HG02798 (cell line): ENCODE data around the gene CYP4X1.
"Not testable (repeated sequence)": the region's sequence is repeated elsewhere in the genome, so short reads cannot be mapped to it uniquely, and the experiment has no call there.

ENCODE experiments used
- ATAC-seq: cut with Tn5 transposase; IDR thresholded peaks from one replicate; pipeline ENCODE4 v1.9.1; 2021; ENCODE audit warnings: mild to moderate bottlenecking; ENCODE audit not compliant: unreplicated experiment, poor library complexity

Gene CYP4X1, protein sequence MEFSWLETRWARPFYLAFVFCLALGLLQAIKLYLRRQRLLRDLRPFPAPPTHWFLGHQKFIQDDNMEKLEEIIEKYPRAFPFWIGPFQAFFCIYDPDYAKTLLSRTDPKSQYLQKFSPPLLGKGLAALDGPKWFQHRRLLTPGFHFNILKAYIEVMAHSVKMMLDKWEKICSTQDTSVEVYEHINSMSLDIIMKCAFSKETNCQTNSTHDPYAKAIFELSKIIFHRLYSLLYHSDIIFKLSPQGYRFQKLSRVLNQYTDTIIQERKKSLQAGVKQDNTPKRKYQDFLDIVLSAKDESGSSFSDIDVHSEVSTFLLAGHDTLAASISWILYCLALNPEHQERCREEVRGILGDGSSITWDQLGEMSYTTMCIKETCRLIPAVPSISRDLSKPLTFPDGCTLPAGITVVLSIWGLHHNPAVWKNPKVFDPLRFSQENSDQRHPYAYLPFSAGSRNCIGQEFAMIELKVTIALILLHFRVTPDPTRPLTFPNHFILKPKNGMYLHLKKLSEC

GRCh38 chr1:47023268-47024140, at the start of gene CYP4X1:
CYP4X1 (plus strand) TSS chr1:47023669; CDS start chr1:47023818, 149 bp downstream.
- no peak for ATAC-seq

DNA sequence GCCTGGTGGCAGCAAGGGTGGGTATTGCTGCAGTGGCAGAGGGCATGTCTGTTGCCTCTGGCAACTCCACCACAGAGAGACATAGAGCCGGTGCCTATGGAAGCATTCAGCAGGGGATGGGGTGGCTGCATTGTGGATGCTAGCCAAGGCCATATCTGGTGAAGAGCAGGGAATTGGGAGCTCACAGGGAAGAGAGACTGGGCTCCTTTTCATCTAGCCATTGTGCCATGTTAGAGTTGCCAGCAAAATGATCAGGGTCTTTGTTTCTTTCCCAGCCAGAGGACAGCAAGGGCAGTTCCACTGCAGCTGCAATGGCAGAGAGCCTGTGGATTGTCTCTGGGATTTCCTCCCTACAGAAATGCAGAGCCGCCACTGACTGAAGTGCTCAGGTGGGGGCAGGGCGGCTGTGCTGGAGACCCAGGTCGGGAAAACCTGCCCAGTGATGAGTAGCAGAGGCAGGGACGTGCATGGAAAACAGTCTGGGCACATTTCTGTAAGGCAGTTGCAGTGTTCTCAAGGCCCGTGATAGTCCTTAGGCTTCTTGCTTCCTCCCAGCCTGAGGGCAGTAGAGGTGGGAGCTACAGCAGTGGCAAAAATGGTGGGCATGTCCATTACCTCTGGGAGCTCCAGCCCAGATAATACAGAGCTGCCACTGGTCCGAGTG, 40.2 kb upstream of the CYP4X1 start:
- ATAC-seq: no peak

DNA sequence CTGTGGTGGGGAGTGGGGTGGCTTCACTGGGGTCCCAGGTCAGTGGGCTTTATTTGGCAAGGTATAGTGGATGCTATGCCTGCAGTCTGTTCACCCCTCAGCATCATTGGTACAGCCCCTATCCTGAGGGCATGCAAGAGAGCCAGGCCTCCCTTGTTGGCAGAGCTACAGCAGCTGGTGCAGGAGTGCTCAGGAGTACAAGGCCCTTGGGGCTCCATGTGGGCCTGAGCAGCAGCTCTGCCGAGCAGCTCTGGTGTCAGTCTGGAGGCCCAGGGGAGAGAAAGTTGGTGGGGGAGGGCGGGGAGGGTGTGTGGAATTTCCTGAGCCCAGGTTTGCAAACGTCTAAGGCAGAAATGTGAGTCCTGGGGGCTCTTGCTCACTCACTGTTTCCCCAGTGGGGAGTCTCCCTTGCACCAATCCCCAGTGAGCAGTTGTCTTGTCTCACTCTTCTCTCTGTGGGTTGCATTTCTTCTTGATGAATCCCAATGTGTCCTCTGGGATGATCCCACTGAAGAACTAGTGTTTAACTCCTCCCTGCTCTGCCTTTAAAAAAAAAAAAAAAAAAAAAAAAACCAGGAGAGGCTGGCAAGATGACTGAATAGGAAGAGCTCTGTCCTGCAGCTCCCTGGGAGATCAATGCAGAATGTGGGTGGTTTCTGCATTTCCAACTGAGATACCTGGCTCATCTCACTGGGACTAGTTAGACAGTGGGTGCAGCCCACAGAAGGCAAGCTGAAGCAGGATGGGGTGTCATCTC, 39.5 kb upstream of the CYP4X1 start:
- no peak for ATAC-seq

GRCh38 chr1:46990541-46990940, 32.9 kb upstream of the CYP4X1 start:
- ATAC-seq: not testable (repeated sequence)

DNA sequence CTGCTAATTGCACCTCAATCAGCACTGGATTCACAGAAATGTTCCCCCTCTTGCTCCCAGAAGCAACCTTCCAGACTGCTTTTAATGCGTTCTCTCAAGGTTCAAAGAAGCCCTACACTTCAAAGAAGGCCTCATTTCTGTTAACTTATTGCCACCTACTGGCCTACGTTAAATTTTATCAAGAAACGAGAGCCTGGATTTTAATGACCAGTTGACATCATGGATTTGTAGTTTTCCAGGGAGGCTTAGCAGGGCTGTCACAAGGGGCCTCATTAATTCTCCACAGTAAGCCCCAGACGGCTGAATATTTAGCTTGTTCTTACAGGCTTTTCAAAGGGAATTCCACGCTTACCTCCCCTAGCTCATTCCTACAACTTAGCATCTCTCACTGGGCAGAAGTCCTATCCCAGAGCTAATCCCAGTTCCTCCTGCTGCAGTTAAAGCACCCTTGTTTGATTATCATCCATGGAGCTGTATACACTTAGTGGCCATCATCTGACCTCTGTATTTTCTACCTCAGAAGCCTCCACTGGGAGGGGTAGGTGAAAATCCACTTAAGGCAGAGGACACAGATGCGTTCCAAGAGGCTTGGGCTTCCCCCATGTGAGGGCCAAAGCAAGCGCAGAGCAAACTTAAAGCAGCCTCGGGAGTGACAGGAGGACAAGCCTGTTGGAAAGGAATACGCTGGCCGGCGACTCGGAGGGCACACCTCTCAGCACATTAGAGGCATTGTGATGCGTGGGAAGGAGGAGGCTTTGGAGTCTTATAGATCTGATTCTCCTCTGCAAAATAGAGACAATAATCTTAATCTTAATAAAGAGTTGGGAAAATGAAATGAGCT, 32.2 kb upstream of the CYP4X1 start:
- ATAC-seq: no peak

GRCh38 chr1:46996659-46997281, 26.7 kb upstream of the CYP4X1 start:
- ATAC-seq: no peak

DNA sequence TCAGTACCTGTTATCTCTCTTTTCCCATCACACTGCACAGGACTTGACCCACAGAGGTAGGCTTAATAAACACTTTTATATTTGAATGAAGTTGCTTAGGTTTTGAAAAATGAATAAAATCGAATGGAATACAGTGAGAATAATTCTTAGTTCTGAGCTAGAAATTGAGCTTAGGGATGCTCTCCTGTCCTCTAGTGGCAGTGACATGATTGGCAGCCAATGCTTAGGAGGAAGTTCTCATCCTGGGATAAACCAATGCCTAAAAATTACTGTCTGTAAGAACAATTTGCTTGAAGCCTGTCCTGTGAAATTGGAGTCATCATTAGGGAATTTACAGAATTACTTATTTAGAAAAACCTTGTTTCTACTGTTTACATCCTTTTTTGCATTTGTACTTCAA, 21.3 kb upstream of the CYP4X1 start:
- no peak for ATAC-seq

GRCh38 chr1:47003896-47004403, 19.5 kb upstream of the CYP4X1 start:
- ATAC-seq: no peak

DNA sequence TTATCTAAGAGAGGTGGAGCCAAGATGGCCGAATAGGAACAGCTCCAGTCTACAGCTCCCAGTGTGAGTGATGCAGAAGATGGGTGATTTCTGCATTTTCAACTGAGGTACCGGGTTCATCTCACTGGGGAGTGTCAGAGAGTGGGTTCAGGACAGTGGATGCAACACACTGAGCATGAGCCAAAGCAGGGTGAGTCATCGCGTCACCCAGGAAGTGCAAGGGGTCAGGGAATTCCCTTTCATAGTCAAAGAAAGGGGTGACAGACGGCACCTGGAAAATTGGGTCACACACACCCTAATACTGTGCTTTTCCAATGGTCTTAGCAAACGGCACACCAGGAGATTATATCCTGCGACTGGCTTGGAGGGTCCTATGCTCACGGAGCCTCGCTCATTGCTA, 17.0 kb upstream of the CYP4X1 start:
- not testable (repeated sequence) for ATAC-seq

DNA sequence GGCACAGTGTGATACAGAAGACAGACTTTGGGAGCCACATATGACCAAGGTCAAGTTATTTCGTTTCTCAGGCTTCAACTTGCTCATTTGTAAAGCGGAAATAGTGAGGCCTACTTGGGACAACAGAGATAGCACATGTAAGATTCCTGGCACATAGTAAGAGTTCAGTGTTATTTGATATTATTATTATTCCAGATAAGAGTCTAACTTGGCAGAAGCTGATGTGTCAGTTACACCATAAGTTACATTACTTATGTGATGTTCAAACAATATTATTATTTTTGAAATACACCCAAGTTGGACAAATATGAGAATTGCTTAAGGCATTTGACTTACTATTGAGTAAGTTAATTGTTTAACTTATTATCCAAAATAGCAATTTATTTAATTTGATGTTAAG, 10.2 kb upstream of the CYP4X1 start:
- no peak for ATAC-seq

DNA sequence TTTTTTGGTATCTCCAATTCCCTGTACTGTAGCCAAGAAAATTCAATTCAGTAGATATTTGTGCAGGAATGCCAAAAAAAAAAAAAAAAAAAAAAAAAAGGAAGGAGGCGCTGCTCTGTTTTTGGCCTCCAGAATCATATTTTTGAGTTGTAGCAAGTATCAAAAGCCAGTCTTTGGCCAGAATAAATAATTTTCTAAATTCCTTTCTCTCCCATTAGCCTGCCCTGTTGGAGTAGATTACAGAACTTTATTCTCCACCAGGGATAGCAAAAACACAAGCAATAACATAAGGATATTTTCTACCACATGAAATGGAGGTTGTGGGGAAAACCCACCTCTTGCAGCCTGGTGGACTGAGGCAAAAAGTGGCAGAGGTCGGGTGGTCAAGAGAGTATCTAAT, 2.4 kb upstream of the CYP4X1 start:
- ATAC-seq: no peak

GRCh38 chr1:47024141-47024801, 802 bp downstream of the CYP4X1 start:
- ATAC-seq: no peak

DNA sequence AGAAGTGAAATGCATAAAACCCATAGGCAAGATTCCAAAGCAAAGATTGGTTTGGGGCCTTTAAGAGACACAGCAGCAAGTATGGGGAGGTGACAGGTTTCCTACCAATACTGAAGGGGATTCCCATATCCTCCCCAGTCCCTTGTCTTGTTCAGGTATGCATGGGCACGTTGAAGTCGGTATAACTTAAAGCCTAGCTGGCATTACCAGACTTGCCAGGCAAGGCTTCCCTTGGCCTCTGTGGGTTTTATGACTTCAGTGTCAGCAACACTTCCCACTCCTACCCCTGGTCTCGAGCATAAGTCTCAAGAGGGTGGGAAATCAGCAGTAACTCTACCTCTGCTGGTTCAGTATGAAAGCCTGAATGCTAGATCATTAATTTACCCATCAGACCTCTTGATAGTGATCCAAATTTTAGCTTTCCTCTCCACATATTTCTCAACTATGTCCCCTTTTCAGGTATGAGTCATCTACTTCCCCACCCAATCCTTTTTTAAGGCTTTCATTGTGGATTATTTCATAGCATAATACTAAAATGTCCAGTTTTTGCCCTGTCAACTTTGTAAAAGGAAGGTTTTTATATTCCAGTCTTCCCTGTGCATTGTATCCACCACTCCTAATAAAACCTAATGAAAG, 6.8 kb downstream of the CYP4X1 start:
- no peak for ATAC-seq

DNA sequence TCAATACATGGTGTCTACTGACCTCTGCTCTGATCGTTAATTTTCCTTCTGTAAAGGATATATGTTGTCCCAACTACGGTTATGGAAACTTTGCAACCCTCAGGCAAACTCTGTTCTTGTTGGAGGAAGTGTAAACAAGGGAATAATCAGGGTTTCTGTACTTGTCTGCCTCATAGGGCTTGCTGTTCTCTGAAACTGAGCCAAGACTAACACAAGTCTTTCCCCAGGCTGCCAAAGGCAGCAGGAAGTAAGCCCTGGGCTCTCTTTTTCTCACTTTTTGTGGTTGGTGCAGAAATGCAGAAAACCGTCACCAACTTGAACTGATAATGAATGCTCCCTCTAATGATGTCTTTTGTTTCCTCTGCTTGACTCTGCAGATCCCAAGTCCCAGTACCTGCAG, 7.6 kb downstream of the CYP4X1 start:
- ATAC-seq: no peak

DNA sequence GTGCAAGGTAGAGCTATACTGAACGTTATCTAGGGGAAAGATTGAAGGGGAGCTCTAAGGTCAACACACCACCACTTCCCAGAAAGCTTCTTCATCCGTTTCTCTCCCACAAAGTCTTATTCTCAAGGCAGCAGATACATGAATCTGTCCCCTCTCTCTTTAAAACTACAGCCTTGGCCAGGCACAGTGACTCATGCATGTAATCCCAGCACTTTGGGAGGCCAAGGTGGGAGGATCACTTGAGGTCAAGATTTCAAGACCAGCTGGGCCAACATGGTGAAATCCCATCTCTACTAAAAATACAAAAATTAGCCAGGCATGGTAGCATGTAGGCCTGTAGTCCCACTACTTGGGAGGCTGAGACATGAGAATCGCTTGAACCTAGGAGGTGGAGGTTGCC, 8.1 kb downstream of the CYP4X1 start:
- no peak for ATAC-seq

DNA sequence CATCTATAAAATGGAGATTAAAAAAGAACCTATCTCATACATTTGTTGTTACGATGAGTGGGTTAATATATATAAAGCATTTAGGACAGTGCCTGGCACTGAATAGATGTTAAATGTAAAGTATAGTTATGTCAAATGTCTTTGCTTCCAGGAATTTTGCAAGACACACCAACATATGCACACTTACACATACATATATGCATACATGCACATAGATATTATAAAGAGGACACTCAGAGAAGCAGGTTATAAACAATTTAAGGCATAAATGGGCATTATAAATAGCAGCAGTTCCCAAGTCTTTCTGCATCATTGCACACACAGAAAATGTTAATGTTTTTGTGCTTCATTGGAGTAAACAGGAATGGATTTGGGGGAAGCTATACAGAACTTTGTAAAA, 13.3 kb downstream of the CYP4X1 start:
- no peak for ATAC-seq

GRCh38 chr1:47059376-47059775, 35.9 kb downstream of the CYP4X1 start:
- ATAC-seq: no peak
